NCI-H2107 treated with DMSO at 0.1 percent for 48 hours (cell line): ENCODE results near the gene SLC22A23.

ENCODE experiments used
- DNase-seq: peaks from one replicate; lab custom pipeline; 2025; ENCODE audit not compliant: unreplicated experiment; lab: John Stamatoyannopoulos, UW

Gene SLC22A23

DNA sequence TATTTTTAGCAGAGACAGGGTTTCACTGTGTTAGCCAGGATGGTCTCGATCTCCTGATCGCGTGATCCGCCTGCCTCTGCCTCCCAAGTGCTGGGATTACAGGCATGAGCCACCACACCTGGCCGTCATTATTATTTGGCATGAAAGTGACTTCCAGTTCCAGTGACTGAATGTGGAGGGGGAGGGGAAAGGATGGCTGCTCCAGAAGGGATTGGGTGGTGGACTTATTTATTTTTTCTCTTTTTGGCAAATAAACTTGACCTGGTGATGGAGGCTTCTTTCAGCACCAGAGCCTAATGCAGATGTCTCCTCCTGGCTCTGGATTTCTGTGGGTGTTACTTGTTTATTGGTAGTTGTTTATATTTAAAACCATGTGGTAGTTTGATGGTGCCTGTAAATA lies 16.9 kb upstream of the SLC22A23 start:
- DNase-seq = no peak

DNA sequence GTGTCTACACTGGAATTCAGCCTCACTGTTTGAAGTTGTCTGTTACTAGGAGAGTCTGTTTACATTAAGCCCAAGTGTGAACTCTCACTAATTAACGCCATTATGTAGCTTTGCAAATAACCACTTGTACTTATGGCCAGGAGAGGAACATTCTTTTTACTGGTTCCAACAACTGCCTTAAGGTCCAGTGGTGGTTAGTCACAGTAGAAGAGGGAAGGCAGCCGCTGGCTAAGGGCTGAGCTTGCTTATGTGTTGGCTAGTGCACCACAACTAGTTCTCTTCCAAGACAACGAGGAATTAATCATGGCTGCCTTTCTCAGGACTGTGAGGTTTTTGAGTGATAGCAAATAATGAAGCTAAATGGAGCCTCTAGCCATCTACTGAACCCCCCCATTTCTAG lies 14.9 kb upstream of the SLC22A23 start:
- no peak for DNase-seq

DNA sequence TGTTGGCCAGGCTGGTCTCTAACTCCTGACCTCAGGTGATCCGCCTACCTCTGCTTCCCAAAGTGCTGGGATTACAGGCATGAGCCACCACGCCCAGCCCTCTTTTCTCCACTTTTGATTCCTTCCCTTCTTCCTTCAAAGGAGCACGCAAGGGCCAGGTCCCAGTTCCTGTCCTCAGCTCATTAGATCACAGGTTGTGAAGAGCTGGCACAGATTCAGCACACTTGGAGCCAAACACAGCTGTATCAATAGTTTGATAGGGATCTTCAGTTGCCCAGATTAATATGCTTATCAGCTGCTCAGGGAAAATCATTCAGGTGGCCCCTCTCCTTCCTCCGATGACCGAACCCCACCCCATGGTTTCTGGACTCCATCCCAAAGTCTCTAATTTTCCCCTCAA lies 14.4 kb upstream of the SLC22A23 start:
- no peak for DNase-seq

DNA sequence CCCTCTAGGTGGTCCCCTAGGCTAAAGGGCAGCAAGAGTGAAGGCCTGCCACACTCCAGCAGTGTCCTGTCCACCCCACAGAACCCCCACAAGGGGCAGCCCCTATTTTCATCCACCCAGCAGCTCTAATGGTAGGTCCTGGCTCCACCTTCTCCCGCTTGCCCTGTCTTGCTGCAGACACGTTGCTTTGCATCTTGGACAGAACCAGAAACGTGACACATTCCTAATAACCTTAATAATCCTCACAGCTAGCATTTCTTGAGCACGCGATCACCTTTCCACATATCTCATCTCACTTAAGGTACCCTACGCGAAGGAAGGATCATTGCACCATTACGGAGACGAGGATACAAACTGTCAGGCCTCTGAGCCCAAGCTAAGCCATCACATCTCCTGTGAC lies 11.7 kb upstream of the SLC22A23 start:
- no peak for DNase-seq

- no peak for DNase-seq
Measured at GRCh38 chr6:3467996-3468395, 11.1 kb upstream of the SLC22A23 start.

DNA sequence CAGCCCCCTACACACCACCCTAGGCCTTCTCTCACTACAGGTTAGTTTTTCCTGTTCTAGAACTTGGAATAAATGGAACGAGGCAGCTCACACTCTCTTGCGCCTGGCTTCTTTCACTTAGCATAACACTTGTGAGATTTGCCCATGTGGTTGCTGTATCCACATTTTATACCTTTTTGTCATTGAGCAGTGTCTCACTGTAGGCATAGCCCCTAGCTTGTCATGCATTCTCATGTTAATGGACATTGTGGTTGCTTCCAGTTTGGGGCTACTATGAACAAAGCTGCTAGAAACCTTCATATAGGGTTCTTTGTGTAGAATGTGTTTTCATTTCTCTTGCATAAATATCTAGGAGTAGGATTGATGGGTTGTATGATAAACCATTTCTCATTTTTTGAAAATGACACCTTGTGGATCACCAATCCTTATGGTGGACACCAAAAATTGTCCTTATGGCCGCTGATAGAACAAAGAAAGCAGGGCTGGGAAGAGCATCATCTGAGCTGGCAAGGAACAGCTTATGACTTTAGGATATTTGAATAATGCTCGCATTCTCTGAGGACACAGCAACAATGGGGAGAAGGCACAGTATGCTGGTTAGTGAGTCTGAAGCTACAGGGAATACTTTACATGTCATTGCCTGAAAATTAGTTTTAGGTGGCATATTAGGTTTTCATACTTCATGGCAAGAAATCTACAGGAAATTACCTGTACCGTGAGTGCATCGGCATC lies 9.8 kb upstream of the SLC22A23 start:
- no peak for DNase-seq

- no peak for DNase-seq
Measured at GRCh38 chr6:3460253-3460652, 3.4 kb upstream of the SLC22A23 start.

DNA sequence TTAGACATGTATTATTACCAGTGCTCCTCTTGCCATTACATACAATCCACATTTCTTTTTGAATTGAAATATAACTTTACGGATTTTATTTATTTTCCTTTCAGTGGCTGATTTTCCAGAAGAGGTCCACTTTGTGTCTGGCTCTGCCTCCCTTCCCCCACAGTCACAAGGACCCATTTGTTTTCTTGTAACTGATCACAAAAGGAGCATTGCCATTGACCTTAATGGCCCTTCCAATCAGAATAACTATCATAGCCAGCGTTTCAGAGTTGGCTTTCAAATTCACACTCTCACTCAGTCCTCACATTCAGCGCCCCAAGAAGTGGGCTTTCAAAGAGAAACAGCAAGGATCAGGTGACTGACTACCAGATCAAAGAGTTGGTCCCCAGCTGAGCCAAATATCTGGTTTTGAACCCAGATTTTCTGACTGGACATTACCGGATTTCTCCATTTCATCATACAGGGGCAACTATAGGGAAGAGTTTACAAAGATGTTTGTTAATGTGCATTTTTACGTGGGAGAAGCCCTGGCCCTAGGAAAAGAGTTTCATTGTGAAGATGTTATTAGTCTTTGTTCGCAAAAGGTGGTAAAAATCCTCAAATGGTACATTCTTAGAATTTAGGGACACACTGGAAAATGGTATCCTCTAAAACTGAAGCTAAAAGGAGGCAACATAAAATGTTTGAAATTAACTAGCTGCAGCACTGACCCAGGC lies 2.0 kb upstream of the SLC22A23 start:
- DNase-seq = no peak

DNA sequence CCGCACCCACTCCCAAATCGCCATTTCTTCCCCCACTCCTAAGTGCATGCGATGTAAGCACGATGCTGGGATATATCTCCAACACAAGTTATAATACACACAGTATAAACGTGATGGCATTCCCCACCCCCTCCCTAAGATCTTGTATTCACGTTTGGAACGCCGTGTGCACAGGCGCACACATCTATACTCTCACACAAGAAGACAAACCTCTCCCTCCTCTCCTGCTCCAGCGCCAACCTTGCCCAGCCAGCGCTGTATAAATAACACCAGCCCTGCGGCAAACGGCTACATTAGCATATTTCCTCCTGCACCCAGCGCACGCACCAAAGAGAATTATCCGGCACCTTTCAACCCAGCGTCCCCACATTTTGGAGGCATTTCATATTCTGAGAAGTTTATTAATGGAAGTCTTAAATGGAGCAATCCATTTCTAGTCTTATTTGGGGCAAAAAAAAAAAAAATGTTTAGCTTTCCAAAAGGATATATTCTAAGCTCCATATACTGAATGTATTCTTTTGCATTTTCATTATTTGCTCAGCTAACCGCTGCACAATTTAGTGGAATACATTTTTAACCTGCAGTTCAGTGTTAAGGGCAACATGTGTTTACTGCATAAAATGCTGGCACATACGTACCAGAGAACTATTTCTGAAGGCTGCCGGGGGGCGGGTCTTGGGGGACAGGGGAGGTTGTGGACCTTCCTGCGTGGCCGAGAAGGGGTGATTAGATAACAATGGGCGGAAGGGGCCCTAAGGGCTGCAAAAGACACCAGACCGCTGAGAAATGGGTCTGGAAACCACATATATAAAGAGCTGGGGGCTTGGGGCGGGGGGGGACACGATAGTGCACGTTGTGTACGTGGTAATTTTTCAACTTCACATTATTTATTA lies 1.1 kb upstream of the SLC22A23 start:
- DNase-seq = peak; percentile 47

- DNase-seq = no peak
Measured at GRCh38 chr6:3456395-3456897, 404 bp downstream of the SLC22A23 start.

GRCh38 chr6:3455569-3456394 lies 1.1 kb downstream of the SLC22A23 start:
- no peak for DNase-seq

DNA sequence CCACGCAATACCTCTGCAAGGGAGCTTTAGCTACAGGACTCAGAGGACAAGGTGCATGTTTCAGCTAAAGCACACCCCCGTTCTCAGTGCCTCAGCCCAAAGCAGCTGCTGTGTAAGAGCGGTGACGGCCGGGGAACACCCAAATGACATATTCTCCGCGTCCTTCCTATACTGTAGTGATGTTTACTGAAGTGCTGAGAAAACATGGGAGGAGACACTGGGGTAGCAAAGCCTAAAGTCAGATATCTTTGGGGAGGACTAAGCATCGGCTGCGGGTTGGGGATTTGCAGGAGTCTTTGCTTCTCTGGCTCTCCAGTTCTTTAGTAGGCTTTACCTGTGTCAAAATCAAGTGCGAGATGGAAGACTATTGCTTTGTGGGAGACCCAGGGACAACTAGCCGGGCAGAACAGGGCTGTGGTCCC lies 1.7 kb downstream of the SLC22A23 start:
- DNase-seq = no peak

GRCh38 chr6:3454273-3455010 lies 2.4 kb downstream of the SLC22A23 start:
- no peak for DNase-seq

DNA sequence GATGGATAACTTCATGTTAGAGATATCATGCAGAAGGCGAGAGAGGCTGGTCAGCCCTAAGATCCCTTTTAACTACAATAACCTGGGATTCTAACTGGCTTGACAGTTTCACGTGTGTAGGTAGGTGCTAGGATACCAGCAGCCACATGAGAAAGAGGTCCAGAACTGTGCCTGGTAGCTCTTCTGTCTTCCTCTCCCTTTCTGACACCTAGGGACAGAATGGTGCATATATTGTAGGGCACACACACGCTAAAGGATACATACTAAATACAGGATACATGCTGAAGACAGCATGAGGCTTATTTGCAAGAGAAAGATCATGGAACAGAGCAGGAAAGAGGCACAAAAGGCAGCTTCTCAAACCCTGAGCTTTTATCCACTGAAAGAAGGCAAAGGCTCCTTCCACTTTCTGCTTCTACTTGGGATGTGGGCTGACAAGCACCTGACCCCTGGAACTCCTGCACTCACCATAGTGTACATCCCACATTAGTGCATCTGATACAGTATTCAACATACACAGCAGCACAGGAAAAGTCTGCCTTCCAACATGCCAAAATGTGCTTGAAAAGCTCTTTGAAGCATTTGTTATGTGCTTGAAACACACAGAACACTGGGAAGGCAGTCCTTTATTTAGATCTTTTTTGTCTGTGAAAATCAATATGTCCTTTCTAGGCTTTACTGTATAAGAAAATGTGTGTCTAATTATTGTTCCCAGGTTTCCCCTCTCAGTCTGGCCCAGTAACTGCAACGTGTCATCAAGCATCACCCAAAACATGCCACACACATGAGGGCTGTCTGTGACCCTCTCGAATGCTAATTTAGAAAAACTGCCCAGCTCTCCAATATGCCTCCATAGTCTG lies 3.2 kb downstream of the SLC22A23 start:
- peak; percentile 39 for DNase-seq

DNA sequence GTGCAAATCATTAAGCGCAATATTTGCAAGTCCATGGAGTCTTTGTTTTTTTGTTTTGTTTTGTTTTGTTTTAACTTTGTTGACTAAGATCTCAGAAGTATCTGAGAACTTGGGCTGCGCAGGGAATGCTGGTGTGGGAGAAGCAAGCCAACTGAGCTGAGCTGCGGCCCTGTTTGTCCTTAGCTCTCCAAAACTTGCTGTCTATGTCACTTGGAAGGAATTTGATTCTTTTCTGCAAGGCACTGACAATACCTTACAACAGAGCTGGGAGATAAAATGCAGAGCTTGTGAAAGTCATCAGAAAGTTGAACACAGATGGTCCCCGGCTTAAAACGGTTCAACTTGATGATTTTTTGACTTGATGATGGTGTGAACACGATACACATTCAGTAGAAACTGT lies 5.4 kb downstream of the SLC22A23 start:
- DNase-seq = no peak

DNA sequence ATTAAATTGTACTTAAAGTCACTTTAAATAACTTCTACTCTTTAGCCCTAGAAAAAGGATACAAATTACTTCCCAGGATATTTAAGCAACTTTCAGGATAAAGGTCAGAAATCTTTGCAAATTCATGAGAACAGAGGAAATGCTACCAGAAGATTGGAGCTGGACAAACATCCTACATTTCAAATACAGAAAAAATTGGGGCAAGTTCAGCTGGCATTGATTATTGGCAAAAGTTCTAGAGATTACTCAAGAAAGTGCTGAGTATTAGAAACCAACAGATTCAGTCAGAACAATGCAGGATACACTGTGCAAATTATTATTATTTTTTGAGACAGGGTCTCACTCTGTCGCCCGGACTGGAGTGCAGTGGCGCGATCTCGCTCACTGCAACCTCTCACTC lies 6.0 kb downstream of the SLC22A23 start:
- DNase-seq = no peak

- DNase-seq = no peak
Measured at GRCh38 chr6:3449750-3450305, 7.0 kb downstream of the SLC22A23 start.

GRCh38 chr6:3449321-3449720 lies 7.5 kb downstream of the SLC22A23 start:
- DNase-seq = no peak

DNA sequence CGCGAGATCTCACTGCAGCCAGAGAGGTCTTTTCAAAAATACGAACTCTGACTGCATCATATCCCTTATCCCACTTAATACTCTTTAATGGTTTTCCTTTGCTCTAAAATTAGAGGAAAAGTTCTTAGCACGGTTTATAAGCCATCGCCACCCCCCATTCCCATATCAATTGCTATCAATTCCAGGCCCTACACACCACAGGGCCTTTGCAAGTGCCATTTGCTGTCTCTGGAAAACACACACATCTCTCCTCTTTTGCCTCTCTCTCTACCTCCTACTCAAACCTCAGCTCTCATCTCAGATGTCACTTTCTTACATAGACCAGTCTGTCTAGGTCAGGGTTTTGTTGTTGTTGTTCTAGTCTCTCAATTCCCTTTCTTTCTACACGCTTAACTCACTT lies 9.8 kb downstream of the SLC22A23 start:
- no peak for DNase-seq
